Measurements from ENCODE around the gene FURIN.

- TF ChIP-seq GATA2 (IDR thresholded peaks at IDR 0.05; ENCODE audit: low read depth, low read length) (no peak), GATA3 (IDR thresholded peaks at IDR 0.05; ENCODE audit: low read depth, low read length) (no peak)
These were observed 13.2 kb upstream of the FURIN start for GRCh38 chr15:90855139-90855538.

Data from SH-SY5Y (cell line).